ENCODE data around the gene STARD10. TPM values are rescaled to one million over a fixed set of nuclear protein-coding genes. Genes with fewer than 3 reads are reported as not detected.

The STARD10 gene
- total and polyA plus RNA-seq, 2 experiments from 2014 or later, result 16.6 to 20.5 TPM

DNA sequence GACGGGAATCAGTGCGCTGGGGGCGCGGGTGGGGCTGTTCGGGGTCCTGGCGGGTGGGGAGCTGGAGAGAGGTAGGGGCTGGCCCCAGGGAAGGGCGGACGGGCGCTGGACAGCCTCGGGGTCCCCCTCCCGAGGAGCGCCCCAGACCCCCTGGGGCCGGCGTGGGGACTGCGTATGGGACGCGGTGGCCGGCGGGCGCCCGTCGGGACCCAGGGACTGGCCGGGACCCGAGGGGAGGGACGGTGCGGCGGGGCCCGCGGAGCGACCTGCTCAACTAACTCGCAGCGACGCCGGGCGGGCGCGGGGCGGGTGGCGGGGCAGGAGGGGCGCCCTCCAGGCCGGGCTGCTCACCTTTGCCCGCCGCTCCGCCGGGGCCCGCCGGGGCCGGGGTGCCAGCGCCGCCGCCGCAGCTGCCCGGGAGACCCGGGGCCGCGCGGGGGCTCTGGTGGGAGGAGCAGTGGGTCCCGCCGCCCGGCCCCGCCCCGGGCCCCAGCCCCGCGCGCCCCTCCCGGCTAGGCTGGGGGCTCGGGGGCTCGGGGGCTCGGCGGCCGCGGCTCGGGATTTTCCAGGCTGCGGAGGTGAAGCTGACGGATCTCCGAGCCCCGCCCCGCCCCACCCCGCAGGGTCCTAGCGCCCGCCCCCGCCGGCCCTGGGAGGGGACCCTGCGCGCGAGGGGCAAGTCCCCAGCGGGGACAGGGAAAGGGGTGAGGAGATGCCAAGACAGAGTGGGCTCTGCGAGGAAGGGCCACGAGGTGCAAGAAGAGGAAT, 12.3 kb downstream of the STARD10 start:
- Histone ChIP-seq H3K79me2 (replicated peaks; ENCODE audit: insufficient read depth) (no peaks in the 10 kb centered on the region), H3F3A (replicated peaks; ENCODE audit: low read depth) (no peaks in the 10 kb centered on the region), H3K4me1 (ENCODE audit: insufficient read depth) (peaks cover 10% of the 10 kb centered on the region; the same call in 1 of the 2 replicates), H4K20me1 (replicated peaks; ENCODE audit: insufficient read depth) (no peaks in the 10 kb centered on the region), H3K27me3 (ENCODE audit: insufficient read depth) (peaks cover 14% of the 10 kb centered on the region), H3K4me2 (peak overlapping the region; percentile 89), H3K9me2 (ENCODE audit: insufficient read depth) (no peaks in the 10 kb centered on the region), H2AFZ (peak overlapping the region; percentile 96), H3K27ac (ENCODE audit: low read depth) (no peak overlapping the region), H3K4me3 (peak overlapping the region; percentile 79), H3K36me3 (ENCODE audit: insufficient read depth) (no peaks in the 10 kb centered on the region)
- ATAC-seq, result peak; percentile 49
- DNase-seq (ENCODE audit: low spot score), result peak; percentile 66
- peaks cover 13% of the 10 kb centered on the region for H3K27me3 Mint-ChIP-seq (ENCODE audit: insufficient read depth, low read depth, poor library complexity)
- H3K27ac Mint-ChIP-seq, result no peak overlapping the region
- no peaks in the 10 kb centered on the region for H3K9me3 Mint-ChIP-seq
- H3K4me1 Mint-ChIP-seq, result peaks cover 27% of the 10 kb centered on the region
- H3K4me3 Mint-ChIP-seq, result peak overlapping the region; percentile 79
- TF ChIP-seq, protein P1, sequence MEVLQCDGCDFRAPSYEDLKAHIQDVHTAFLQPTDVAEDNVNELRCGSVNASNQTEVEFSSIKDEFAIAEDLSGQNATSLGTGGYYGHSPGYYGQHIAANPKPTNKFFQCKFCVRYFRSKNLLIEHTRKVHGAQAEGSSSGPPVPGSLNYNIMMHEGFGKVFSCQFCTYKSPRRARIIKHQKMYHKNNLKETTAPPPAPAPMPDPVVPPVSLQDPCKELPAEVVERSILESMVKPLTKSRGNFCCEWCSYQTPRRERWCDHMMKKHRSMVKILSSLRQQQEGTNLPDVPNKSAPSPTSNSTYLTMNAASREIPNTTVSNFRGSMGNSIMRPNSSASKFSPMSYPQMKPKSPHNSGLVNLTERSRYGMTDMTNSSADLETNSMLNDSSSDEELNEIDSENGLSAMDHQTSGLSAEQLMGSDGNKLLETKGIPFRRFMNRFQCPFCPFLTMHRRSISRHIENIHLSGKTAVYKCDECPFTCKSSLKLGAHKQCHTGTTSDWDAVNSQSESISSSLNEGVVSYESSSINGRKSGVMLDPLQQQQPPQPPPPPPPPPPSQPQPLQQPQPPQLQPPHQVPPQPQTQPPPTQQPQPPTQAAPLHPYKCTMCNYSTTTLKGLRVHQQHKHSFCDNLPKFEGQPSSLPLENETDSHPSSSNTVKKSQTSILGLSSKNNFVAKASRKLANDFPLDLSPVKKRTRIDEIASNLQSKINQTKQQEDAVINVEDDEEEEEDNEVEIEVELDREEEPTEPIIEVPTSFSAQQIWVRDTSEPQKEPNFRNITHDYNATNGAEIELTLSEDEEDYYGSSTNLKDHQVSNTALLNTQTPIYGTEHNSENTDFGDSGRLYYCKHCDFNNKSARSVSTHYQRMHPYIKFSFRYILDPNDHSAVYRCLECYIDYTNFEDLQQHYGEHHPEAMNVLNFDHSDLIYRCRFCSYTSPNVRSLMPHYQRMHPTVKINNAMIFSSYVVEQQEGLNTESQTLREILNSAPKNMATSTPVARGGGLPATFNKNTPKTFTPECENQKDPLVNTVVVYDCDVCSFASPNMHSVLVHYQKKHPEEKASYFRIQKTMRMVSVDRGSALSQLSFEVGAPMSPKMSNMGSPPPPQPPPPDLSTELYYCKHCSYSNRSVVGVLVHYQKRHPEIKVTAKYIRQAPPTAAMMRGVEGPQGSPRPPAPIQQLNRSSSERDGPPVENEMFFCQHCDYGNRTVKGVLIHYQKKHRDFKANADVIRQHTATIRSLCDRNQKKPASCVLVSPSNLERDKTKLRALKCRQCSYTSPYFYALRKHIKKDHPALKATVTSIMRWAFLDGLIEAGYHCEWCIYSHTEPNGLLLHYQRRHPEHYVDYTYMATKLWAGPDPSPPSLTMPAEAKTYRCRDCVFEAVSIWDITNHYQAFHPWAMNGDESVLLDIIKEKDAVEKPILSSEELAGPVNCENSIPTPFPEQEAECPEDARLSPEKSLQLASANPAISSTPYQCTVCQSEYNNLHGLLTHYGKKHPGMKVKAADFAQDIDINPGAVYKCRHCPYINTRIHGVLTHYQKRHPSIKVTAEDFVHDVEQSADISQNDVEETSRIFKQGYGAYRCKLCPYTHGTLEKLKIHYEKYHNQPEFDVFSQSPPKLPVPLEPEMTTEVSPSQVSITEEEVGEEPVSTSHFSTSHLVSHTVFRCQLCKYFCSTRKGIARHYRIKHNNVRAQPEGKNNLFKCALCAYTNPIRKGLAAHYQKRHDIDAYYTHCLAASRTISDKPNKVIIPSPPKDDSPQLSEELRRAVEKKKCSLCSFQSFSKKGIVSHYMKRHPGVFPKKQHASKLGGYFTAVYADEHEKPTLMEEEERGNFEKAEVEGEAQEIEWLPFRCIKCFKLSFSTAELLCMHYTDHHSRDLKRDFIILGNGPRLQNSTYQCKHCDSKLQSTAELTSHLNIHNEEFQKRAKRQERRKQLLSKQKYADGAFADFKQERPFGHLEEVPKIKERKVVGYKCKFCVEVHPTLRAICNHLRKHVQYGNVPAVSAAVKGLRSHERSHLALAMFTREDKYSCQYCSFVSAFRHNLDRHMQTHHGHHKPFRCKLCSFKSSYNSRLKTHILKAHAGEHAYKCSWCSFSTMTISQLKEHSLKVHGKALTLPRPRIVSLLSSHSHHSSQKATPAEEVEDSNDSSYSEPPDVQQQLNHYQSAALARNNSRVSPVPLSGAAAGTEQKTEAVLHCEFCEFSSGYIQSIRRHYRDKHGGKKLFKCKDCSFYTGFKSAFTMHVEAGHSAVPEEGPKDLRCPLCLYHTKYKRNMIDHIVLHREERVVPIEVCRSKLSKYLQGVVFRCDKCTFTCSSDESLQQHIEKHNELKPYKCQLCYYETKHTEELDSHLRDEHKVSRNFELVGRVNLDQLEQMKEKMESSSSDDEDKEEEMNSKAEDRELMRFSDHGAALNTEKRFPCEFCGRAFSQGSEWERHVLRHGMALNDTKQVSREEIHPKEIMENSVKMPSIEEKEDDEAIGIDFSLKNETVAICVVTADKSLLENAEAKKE (CRISPR knock-in tag; IDR thresholded peaks at IDR 0.05), result no peak
- TF ChIP-seq, protein P2, sequence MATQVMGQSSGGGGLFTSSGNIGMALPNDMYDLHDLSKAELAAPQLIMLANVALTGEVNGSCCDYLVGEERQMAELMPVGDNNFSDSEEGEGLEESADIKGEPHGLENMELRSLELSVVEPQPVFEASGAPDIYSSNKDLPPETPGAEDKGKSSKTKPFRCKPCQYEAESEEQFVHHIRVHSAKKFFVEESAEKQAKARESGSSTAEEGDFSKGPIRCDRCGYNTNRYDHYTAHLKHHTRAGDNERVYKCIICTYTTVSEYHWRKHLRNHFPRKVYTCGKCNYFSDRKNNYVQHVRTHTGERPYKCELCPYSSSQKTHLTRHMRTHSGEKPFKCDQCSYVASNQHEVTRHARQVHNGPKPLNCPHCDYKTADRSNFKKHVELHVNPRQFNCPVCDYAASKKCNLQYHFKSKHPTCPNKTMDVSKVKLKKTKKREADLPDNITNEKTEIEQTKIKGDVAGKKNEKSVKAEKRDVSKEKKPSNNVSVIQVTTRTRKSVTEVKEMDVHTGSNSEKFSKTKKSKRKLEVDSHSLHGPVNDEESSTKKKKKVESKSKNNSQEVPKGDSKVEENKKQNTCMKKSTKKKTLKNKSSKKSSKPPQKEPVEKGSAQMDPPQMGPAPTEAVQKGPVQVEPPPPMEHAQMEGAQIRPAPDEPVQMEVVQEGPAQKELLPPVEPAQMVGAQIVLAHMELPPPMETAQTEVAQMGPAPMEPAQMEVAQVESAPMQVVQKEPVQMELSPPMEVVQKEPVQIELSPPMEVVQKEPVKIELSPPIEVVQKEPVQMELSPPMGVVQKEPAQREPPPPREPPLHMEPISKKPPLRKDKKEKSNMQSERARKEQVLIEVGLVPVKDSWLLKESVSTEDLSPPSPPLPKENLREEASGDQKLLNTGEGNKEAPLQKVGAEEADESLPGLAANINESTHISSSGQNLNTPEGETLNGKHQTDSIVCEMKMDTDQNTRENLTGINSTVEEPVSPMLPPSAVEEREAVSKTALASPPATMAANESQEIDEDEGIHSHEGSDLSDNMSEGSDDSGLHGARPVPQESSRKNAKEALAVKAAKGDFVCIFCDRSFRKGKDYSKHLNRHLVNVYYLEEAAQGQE (IDR thresholded peaks at IDR 0.05; ENCODE audit: unreplicated experiment), result no peak
- TF ChIP-seq STAT1 (IDR thresholded peaks at IDR 0.05; ENCODE audit: unreplicated experiment), result no peak
- no peak for TF ChIP-seq EZH2 (IDR thresholded peaks at IDR 0.05; ENCODE audit: low read depth, unreplicated experiment)
- TF ChIP-seq ZNF331 (CRISPR knock-in tag; IDR thresholded peaks at IDR 0.05; ENCODE audit: low read depth), result no peak
- TF ChIP-seq, protein P3, sequence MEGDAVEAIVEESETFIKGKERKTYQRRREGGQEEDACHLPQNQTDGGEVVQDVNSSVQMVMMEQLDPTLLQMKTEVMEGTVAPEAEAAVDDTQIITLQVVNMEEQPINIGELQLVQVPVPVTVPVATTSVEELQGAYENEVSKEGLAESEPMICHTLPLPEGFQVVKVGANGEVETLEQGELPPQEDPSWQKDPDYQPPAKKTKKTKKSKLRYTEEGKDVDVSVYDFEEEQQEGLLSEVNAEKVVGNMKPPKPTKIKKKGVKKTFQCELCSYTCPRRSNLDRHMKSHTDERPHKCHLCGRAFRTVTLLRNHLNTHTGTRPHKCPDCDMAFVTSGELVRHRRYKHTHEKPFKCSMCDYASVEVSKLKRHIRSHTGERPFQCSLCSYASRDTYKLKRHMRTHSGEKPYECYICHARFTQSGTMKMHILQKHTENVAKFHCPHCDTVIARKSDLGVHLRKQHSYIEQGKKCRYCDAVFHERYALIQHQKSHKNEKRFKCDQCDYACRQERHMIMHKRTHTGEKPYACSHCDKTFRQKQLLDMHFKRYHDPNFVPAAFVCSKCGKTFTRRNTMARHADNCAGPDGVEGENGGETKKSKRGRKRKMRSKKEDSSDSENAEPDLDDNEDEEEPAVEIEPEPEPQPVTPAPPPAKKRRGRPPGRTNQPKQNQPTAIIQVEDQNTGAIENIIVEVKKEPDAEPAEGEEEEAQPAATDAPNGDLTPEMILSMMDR (conservative IDR thresholded peaks at IDR 0.05; ENCODE audit: low read depth in 2 of 2), result no peak
- TF ChIP-seq CREB1 (CRISPR knock-in tag; IDR thresholded peaks at IDR 0.05; ENCODE audit: low read depth), result no peak
- TF ChIP-seq POLR2AphosphoS5 (IDR thresholded peaks at IDR 0.05; ENCODE audit: low read depth), result no peak
- no peak for TF ChIP-seq NANOG (IDR thresholded peaks at IDR 0.05; ENCODE audit: borderline replicate concordance)
- no peaks in the 10 kb centered on the region; the same call in 2 of the 3 replicates for H3K36me3 Mint-ChIP-seq (ENCODE audit: low read depth)

Data from GM23338 (cell line).